IMR-90 (cell line): ENCODE data around the gene FOXP1. TPM values are rescaled to one million over a fixed set of nuclear protein-coding genes. Genes with fewer than 3 reads are reported as not detected.

Experiments used
- ATAC-seq: fragments of 200-7000 bp; cut with Tn5 transposase; 2 replicates; pipeline ENCODE4 v1.9.1; 2020; ENCODE audit warnings: low read depth, mild to moderate bottlenecking, moderate library complexity
- BruUV-seq: library from RNA; stranded (reverse); fragments of 400-500 nt; replicated peaks from 2 replicates; lab custom pipeline; 2021; lab: Mats Ljungman, UMichigan
- CTCF ChIA-PET: fragments of 300-600 bp; formaldehyde crosslinking; extraction: SDS; loops from one replicate; lab custom pipeline; 2021; ENCODE audit warnings: antibody characterized with exemption; lab: Yijun Ruan, JAX
- POLR2A ChIA-PET: fragments of 300-600 bp; sonication (Branson Sonifier 250); formaldehyde crosslinking; loops from one replicate; lab custom pipeline; 2022; ENCODE audit warnings: antibody characterized with exemption; ENCODE audit not compliant: unreplicated experiment; lab: Charles Lee
- DNase-seq: peaks from one replicate; pipeline ENCODE4 v3.0.0; 2013
- H2AFZ ChIP-seq: replicated peaks from 2 replicates; pipeline ENCODE3; 2013; ENCODE audit warnings: low read length, mild to moderate bottlenecking; ENCODE audit not compliant: poor library complexity
- H2AK5ac ChIP-seq: 2 replicates; pipeline ENCODE4 v1.6.1; 2013; ENCODE audit warnings: low read depth, low read length, inconsistent platforms
- H2AK9ac ChIP-seq: replicated peaks from 2 replicates; pipeline ENCODE3; 2013; ENCODE audit warnings: mild to moderate bottlenecking, low read depth, low read length, moderate library complexity; ENCODE audit not compliant: poor library complexity
- H2BK120ac ChIP-seq: 2 replicates; pipeline ENCODE4 v1.6.1; 2013; ENCODE audit warnings: low read depth, low read length, inconsistent platforms
- H2BK15ac ChIP-seq: 3 replicates; pipeline ENCODE4 v1.6.1; 2013; ENCODE audit warnings: low read depth, low read length, inconsistent platforms
- H2BK20ac ChIP-seq: 2 replicates; pipeline ENCODE4 v1.6.1; 2013; ENCODE audit warnings: low read depth, mild to moderate bottlenecking, inconsistent platforms, low read length, moderate library complexity
- H2BK5ac ChIP-seq: 2 replicates; pipeline ENCODE4 v1.6.1; 2013; ENCODE audit warnings: mild to moderate bottlenecking, low read depth, low read length, inconsistent platforms; ENCODE audit not compliant: poor library complexity, severe bottlenecking
- H3K14ac ChIP-seq: replicated peaks from 2 replicates; pipeline ENCODE4 v1.6.1; 2013; ENCODE audit warnings: low read depth, low read length, inconsistent platforms
- H3K18ac ChIP-seq: 2 replicates; pipeline ENCODE4 v1.6.1; 2013; ENCODE audit warnings: low read depth, low read length, control low read depth
- H3K23ac ChIP-seq: 2 replicates; pipeline ENCODE4 v1.6.1; 2013; ENCODE audit warnings: low read depth, low read length, inconsistent platforms
- H3K27ac ChIP-seq: 2 replicates; pipeline ENCODE4 v1.5.1; 2013; ENCODE audit warnings: mild to moderate bottlenecking, control low read depth, low read length; ENCODE audit not compliant: insufficient read depth
- H3K27me3 ChIP-seq: 2 replicates; pipeline ENCODE4 v1.6.1; 2013; ENCODE audit warnings: low read length; ENCODE audit not compliant: control insufficient read depth, insufficient read depth
- H3K36me3 ChIP-seq: 2 replicates; pipeline ENCODE4 v1.6.1; 2013; ENCODE audit warnings: low read length, mixed read lengths; ENCODE audit not compliant: control insufficient read depth, insufficient read depth
- H3K4ac ChIP-seq: 2 replicates; pipeline ENCODE4 v1.6.1; 2013; ENCODE audit warnings: low read depth, low read length, inconsistent platforms
- H3K4me1 ChIP-seq: 2 replicates; pipeline ENCODE4 v1.6.1; 2013; ENCODE audit warnings: low read length, mixed read lengths; ENCODE audit not compliant: control insufficient read depth, insufficient read depth
- H3K4me2 ChIP-seq: 2 replicates; pipeline ENCODE4 v1.6.1; 2013; ENCODE audit warnings: low read depth, mild to moderate bottlenecking, control low read depth, low read length, moderate library complexity
- H3K4me3 ChIP-seq: 2 replicates; pipeline ENCODE4 v1.5.1; 2013; ENCODE audit warnings: low read depth, mild to moderate bottlenecking, control low read depth, low read length, moderate library complexity; ENCODE audit not compliant: insufficient read depth
- H3K56ac ChIP-seq: 2 replicates; pipeline ENCODE4 v1.6.1; 2013; ENCODE audit warnings: low read length, inconsistent platforms; ENCODE audit not compliant: insufficient read depth; ENCODE audit errors: extremely low read depth
- H3K79me1 ChIP-seq, 2 experiments: 2 replicates each; pipeline ENCODE4 v1.6.1; 2013; ENCODE audit warnings: low read length in 2 of 2, inconsistent platforms in 1 of 2, low read depth in 1 of 2
- H3K9ac ChIP-seq: 2 replicates; pipeline ENCODE4 v1.6.1; 2013; ENCODE audit warnings: low read depth, low read length, control low read depth
- H3K9me1 ChIP-seq: 2 replicates; pipeline ENCODE4 v1.6.1; 2013; ENCODE audit warnings: low read length, inconsistent platforms; ENCODE audit not compliant: insufficient read depth
- H3K9me3 ChIP-seq: 2 replicates; pipeline ENCODE4 v1.6.1; 2013; ENCODE audit warnings: low read length; ENCODE audit not compliant: control insufficient read depth, insufficient read depth
- H4K20me1 ChIP-seq: 2 replicates; pipeline ENCODE4 v1.6.1; 2013; ENCODE audit warnings: low read length, inconsistent platforms; ENCODE audit not compliant: insufficient read depth
- H4K5ac ChIP-seq: 2 replicates; pipeline ENCODE4 v1.6.1; 2013; ENCODE audit warnings: mild to moderate bottlenecking, low read depth, low read length, control low read depth
- H4K8ac ChIP-seq, 2 experiments: 2 replicates each; pipeline ENCODE4 v1.6.1; 2013; ENCODE audit warnings: low read depth in 2 of 2, low read length in 2 of 2, control low read depth in 1 of 2, inconsistent platforms in 1 of 2
- H4K91ac ChIP-seq: 2 replicates; pipeline ENCODE4 v1.6.1; 2013; ENCODE audit warnings: low read depth, low read length, inconsistent platforms; ENCODE audit not compliant: insufficient read depth
- NFE2L2 ChIP-seq: fragments of 150-350 bp; IDR thresholded peaks from 2 replicates; pipeline ENCODE4 v1.6.1; 2016; ENCODE audit warnings: low read depth, mild to moderate bottlenecking, low read length
- WGBS, 2 experiments: methylation state at CpG; one replicate each; pipeline versions ENCODE4 v1.1.5 to v1.1.7; 2013; ENCODE audit warnings: missing lambda C conversion rate in 2 of 2; ENCODE audit not compliant: insufficient read length in 1 of 2; ENCODE audit errors: extremely low coverage in 2 of 2; 5-methylcytosine and 5-hydroxymethylcytosine counted together
- dilution Hi-C: fragments of 300-500 bp; cut with HindIII; formaldehyde crosslinking; loops from one replicate; pipeline ENCODE4 v1.14.3; 2018; ENCODE audit warnings: low sequenced_read_pairs; ENCODE audit not compliant: unreplicated experiment
- in situ Hi-C: fragments of 300-500 bp; cut with MboI; formaldehyde crosslinking; loops from 3 replicates; pipeline ENCODE4 v1.14.3; 2019; ENCODE audit warnings: low sequenced_read_pairs, inconsistent platforms, mixed read lengths
- intact Hi-C: fragments of 100-400 bp; cut with micrococcal nuclease; formaldehyde crosslinking; loops from 2 replicates; pipeline ENCODE4 v1.10.0; 2022
- polyA plus RNA-seq, 3 experiments: library from polyadenylated mRNA; depleted of rRNA; stranded (reverse); fragments of >200 nt; gene quantifications; 2 replicates each; pipeline ENCODE4 v1.2.3, GENCODE V29; 2012; ENCODE audit warnings: low replicate concordance in 1 of 3
- total RNA-seq: library from RNA; depleted of rRNA; stranded (reverse); fragments of >200 nt; gene quantifications from 2 replicates; pipeline ENCODE4 v1.2.3, GENCODE V29; 2012

The FOXP1 gene
- total and polyA plus RNA-seq, 2 of the 4 experiments (the other 2 are of a cell fraction), result 37.0 to 132 TPM

GRCh38 chr3:70914862-70915261 is 668.7 kb downstream of the FOXP1 start:
- Histone ChIP-seq H2AK5ac (no peak overlapping the region), H3K4me3 (no peak overlapping the region), H3K14ac (no peak overlapping the region), H4K8ac (no peak overlapping the region), H4K5ac (no peak overlapping the region), H3K27ac (no peak overlapping the region), H3K9ac (no peak overlapping the region), H4K91ac (no peak overlapping the region), H3K36me3 (no peaks in the 10 kb centered on the region), H2BK120ac (no peak overlapping the region), H3K23ac (no peak overlapping the region), H4K20me1 (no peaks in the 10 kb centered on the region), H2AK9ac (no peak overlapping the region), H3K4ac (no peak overlapping the region), H3K9me3 (no peaks in the 10 kb centered on the region), H2BK20ac (no peak overlapping the region), H3K18ac (no peak overlapping the region), H3K4me2 (no peak overlapping the region), H3K27me3 (no peaks in the 10 kb centered on the region; the same call in 1 of the 2 replicates), H3K56ac (no peak overlapping the region), H3K79me1 (no peaks in the 10 kb centered on the region), H3K9me1 (no peaks in the 10 kb centered on the region), H2BK15ac (no peak overlapping the region), H3K4me1 (no peaks in the 10 kb centered on the region), H2AFZ (no peak overlapping the region), H2BK5ac (no peak overlapping the region)
- CTCF ChIA-PET, result no interaction called here
- POLR2A ChIA-PET, result no interaction called here
- ATAC-seq (no peak), DNase-seq (no peak)
- dilution Hi-C loops (no loop called here), in situ Hi-C loops (no loop called here), intact Hi-C loops (no loop called here)
- TF ChIP-seq NFE2L2, result no peak
- WGBS, 2 experiments, result no CpG with 5 or more reads among the region's 1 CpG
- BruUV-seq, result no TSS peak
